ENCODE measurements around the gene PSMB2. TPM values are rescaled to one million over a fixed set of nuclear protein-coding genes. Genes with fewer than 3 reads are reported as not detected.

Gene PSMB2
- total RNA-seq, 1 donor from 2014 or later = 44.1 TPM

GRCh38 chr1:35557118-35557610 is 84.2 kb downstream of the PSMB2 start, which contains the start of gene KIAA0319L:
KIAA0319L (minus strand) TSS chr1:35557403; CDS start chr1:35554491, 2,912 bp downstream.
- Histone ChIP-seq H3K4me3 (peak within 1 kb of the TSS; percentile 97), H3K9me3 (no peaks in the 10 kb centered on the region), H3K27ac (peak within 1 kb of the TSS; percentile 96), H3K4me1 (peaks cover 39% of the 10 kb centered on the region), H3K36me3 (peaks cover 19% of the 10 kb centered on the region), H3K27me3 (no peaks in the 10 kb centered on the region)
- TF ChIP-seq, protein P1, sequence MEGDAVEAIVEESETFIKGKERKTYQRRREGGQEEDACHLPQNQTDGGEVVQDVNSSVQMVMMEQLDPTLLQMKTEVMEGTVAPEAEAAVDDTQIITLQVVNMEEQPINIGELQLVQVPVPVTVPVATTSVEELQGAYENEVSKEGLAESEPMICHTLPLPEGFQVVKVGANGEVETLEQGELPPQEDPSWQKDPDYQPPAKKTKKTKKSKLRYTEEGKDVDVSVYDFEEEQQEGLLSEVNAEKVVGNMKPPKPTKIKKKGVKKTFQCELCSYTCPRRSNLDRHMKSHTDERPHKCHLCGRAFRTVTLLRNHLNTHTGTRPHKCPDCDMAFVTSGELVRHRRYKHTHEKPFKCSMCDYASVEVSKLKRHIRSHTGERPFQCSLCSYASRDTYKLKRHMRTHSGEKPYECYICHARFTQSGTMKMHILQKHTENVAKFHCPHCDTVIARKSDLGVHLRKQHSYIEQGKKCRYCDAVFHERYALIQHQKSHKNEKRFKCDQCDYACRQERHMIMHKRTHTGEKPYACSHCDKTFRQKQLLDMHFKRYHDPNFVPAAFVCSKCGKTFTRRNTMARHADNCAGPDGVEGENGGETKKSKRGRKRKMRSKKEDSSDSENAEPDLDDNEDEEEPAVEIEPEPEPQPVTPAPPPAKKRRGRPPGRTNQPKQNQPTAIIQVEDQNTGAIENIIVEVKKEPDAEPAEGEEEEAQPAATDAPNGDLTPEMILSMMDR (IDR thresholded peaks at IDR 0.05) = no peak
- intact Hi-C loops (cut with DNase I) = no loop called here
- DNase-seq (peak; percentile 96), ATAC-seq (peak; percentile 91)

- intact Hi-C loops (cut with DNase I) = no loop called here
- ATAC-seq = no peak
- peaks cover 39% of the 10 kb centered on the region for H3K4me1 ChIP-seq
Measured at GRCh38 chr1:35556484-35557117, 84.7 kb downstream of the PSMB2 start.

GRCh38 chr1:35555601-35556477 is 85.5 kb downstream of the PSMB2 start:
- peaks cover 32% of the 10 kb centered on the region for H3K36me3 ChIP-seq
- TF ChIP-seq, protein P1 (IDR thresholded peaks at IDR 0.05) = no peak
- H3K9me3 ChIP-seq = no peaks in the 10 kb centered on the region
- peak overlapping the region; percentile 96 for H3K27ac ChIP-seq
- H3K4me3 ChIP-seq = peak overlapping the region; percentile 97
- no peaks in the 10 kb centered on the region for H3K27me3 ChIP-seq
- peaks cover 39% of the 10 kb centered on the region for H3K4me1 ChIP-seq
- DNase-seq = no peak
- ATAC-seq = peak; percentile 32
- intact Hi-C loops (cut with DNase I) = no loop called here

More at GRCh38 chr1:35556484-35557117, 84.7 kb downstream of the PSMB2 start:
- peak overlapping the region; percentile 96 for H3K27ac ChIP-seq
- no peak for DNase-seq
- H3K36me3 ChIP-seq = peaks cover 24% of the 10 kb centered on the region
- TF ChIP-seq, protein P1 (IDR thresholded peaks at IDR 0.05) = no peak
- H3K27me3 ChIP-seq = no peaks in the 10 kb centered on the region
- H3K9me3 ChIP-seq = no peaks in the 10 kb centered on the region
- peak overlapping the region; percentile 97 for H3K4me3 ChIP-seq

- no peak for DNase-seq
- ATAC-seq = no peak
- Histone ChIP-seq H3K27me3 (no peaks in the 10 kb centered on the region), H3K4me1 (peaks cover 39% of the 10 kb centered on the region), H3K27ac (no peak overlapping the region), H3K9me3 (no peaks in the 10 kb centered on the region), H3K4me3 (no peak overlapping the region), H3K36me3 (peaks cover 37% of the 10 kb centered on the region)
- intact Hi-C loops (cut with DNase I) = no loop called here
- TF ChIP-seq, protein P1 (IDR thresholded peaks at IDR 0.05) = no peak
Measured at GRCh38 chr1:35555212-35555584, 86.1 kb downstream of the PSMB2 start.

DNA sequence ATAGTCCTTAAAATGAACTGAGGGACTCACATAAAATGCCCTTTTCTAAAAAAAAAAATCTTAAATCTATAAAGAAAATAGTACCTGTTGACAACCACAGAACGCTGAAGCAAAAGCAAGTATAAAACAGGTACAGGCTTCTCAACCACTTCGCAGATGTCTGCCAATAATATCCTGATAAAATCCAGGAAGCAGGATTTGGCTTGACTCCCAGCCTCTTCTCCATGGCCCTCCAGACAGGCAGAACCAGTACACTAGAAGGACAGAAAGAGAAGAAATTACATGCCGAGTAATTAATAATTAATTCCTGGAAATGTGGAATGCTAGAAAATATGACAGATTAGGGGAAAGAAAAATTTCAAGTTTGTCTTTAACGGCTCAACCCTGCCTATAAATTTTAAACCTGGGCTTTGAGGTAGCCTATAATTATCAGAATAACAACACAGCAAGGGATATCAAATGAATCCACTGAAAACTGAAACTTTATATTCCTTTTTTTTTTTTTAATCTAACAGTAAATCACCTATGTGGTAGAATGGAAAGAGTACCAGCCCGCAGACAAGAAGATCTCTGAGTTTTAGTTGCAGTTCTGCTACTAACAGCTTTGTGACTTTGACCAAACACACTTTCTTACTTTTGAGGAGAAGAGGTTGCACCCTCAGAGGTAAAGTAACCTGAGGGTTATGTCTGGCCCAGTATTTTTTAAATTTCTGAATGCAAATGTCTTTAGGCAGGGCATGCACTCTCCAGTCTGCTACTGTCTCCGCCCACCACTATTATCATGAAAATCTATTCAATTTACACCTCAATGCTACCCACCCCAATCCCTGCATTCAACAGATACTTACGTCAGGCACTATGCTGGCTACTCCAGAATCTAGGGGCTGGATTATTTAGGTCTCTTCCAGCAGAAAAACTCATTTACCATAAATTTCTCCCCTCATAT is 86.8 kb downstream of the PSMB2 start:
- Histone ChIP-seq H3K4me3 (no peak overlapping the region), H3K27ac (no peak overlapping the region), H3K4me1 (peaks cover 39% of the 10 kb centered on the region), H3K36me3 (peaks cover 43% of the 10 kb centered on the region), H3K27me3 (no peaks in the 10 kb centered on the region), H3K9me3 (no peaks in the 10 kb centered on the region)
- no peak for ATAC-seq
- no peak for DNase-seq
- intact Hi-C loops (cut with DNase I) = no loop called here
- TF ChIP-seq, protein P1 (IDR thresholded peaks at IDR 0.05) = no peak
